Bronchial epithelial cell (primary cell): Measurements from ENCODE around the gene INHBB. TPM values are rescaled to one million over a fixed set of nuclear protein-coding genes. Genes with fewer than 3 reads are reported as not detected.

Experiments
- DNase-seq: peaks from one replicate; pipeline ENCODE4 v3.0.0-alpha.2; 2010; ENCODE audit warnings: low read depth
- FAIRE-seq: peaks from 2 replicates; lab custom pipeline; 2011; peaks lifted over from hg19 to GRCh38; lab: Jason Lieb, UNC
- H3K27me3 ChIP-seq: 2 replicates; pipeline ENCODE4 v1.5.1; 2011; ENCODE audit warnings: low read length; ENCODE audit not compliant: control insufficient read depth, insufficient read depth
- H3K36me3 ChIP-seq: 2 replicates; pipeline ENCODE4 v1.5.1; 2011; ENCODE audit warnings: low read length; ENCODE audit not compliant: control insufficient read depth, insufficient read depth
- H3K4me3 ChIP-seq: 2 replicates; pipeline ENCODE4 v1.5.1; 2011; ENCODE audit warnings: mild to moderate bottlenecking, low read depth, low read length, control low read depth
- total RNA-seq: library from RNA; depleted of rRNA; stranded (reverse); fragments of >200 nt; gene quantifications from 2 replicates; pipeline ENCODE4 v1.2.1, GENCODE V29; 2014
- TF ChIP-seq, protein P1 (sequence below): IDR thresholded peaks from 2 replicates; pipeline ENCODE4 v1.5.1; 2011; ENCODE audit warnings: mild to moderate bottlenecking, moderate library complexity, low read length, control low read depth, inconsistent platforms; ENCODE audit not compliant: insufficient read depth, severe bottlenecking

INHBB gene
- total RNA-seq, 1 donor from 2014 or later: 0.53 TPM

DNA sequence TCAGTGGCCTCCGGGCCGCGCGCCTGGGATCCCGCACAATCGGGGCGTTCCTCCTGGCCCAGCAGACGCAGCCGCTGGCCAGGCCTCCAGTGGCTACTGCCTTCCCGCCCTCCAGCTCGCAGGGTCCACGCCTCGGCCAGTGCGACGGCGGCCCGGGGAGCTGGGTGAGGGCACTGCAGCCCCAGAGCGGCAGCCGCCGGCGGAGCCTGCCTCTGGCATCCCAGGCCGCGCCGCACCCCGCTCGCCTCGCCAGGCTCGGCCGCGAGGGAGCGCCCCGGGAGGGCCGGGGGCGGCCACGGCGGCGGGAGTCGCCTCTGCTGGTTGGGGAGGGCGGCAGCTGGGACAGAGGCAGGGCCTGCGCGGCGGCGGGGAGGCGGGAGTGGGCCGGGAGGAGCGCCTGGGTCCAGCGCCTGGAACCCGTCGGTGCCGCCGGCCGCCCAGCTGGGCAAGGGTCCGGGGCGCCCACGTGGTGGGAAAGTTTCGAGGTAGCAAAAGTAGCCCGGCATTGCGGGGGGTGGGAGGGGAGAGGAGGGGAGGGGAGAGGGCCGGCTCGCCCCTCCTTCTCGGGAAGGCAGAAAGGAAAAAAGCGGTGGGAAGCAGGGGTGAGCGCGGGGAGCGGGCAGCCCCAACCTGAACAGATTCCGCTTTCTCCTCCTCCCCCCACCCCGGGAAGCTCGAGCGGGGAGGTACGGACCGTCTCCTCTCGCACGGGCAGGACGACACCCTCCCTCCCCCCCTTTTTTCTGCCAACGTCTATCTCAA, 1.5 kb upstream of the INHBB start:
- TF ChIP-seq, protein P1, sequence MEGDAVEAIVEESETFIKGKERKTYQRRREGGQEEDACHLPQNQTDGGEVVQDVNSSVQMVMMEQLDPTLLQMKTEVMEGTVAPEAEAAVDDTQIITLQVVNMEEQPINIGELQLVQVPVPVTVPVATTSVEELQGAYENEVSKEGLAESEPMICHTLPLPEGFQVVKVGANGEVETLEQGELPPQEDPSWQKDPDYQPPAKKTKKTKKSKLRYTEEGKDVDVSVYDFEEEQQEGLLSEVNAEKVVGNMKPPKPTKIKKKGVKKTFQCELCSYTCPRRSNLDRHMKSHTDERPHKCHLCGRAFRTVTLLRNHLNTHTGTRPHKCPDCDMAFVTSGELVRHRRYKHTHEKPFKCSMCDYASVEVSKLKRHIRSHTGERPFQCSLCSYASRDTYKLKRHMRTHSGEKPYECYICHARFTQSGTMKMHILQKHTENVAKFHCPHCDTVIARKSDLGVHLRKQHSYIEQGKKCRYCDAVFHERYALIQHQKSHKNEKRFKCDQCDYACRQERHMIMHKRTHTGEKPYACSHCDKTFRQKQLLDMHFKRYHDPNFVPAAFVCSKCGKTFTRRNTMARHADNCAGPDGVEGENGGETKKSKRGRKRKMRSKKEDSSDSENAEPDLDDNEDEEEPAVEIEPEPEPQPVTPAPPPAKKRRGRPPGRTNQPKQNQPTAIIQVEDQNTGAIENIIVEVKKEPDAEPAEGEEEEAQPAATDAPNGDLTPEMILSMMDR: peak; percentile 6
- peak overlapping the region; percentile 33 for H3K4me3 ChIP-seq
- no peaks in the 10 kb centered on the region for H3K36me3 ChIP-seq
- FAIRE-seq (no peak), DNase-seq (no peak)
- peaks cover 27% of the 10 kb centered on the region for H3K27me3 ChIP-seq

DNA sequence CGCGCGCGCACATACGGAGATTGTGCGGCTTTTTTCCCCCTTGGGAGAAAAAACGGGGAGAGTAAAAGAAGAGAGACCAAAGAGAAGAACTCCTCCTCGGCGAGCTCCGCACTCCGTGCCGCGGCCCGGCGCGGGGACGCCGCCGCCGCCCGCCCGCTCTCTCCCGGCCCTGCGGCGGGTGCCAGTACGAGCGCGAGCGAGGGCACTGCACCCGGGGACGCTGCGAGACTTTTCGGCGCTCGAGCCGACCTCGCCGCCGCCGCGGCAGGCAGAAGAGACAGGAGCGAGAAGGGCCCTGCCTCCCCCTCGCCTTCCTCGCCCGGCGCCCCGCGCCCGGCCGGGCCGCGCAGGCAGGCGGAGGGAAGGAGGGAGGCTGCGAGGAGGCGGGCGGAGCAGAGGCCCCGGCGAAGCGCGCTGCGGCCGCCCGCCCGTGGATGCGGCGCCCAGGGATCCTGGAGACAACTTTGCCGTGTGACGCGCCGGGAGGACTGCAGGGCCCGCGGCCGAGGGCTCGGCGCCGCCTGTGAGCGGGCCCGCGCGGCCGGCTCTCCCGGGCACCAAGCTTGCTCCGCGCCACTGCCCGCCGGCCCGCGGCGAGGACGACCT, 857 bp upstream of the INHBB start:
- DNase-seq: no peak
- FAIRE-seq: no peak
- Histone ChIP-seq H3K4me3 (peak overlapping the region; percentile 33), H3K36me3 (no peaks in the 10 kb centered on the region), H3K27me3 (peaks cover 27% of the 10 kb centered on the region)
- TF ChIP-seq, protein P1: no peak

DNA sequence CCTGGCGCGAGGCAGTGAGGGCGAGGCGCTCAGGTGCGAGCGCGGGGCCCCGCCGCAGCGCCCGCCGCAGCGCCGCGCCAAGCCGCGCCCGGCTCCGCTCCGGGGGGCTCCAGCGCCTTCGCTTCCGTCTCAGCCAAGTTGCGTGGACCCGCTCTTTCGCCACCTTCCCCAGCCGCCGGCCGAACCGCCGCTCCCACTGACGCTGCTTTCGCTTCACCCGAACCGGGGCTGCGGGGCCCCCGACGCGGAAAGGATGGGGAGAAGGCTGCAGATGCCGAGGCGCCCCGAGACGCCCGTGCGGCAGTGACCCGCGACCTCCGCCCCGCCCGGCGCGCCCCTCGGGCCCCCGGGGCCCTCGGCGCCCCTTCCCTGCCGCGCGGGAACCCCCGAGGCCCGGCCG, 328 bp upstream of the INHBB start:
- Histone ChIP-seq H3K4me3 (peak overlapping the region; percentile 25), H3K36me3 (no peaks in the 10 kb centered on the region), H3K27me3 (peaks cover 27% of the 10 kb centered on the region)
- TF ChIP-seq, protein P1: no peak
- no peak for DNase-seq
- FAIRE-seq: no peak

DNA sequence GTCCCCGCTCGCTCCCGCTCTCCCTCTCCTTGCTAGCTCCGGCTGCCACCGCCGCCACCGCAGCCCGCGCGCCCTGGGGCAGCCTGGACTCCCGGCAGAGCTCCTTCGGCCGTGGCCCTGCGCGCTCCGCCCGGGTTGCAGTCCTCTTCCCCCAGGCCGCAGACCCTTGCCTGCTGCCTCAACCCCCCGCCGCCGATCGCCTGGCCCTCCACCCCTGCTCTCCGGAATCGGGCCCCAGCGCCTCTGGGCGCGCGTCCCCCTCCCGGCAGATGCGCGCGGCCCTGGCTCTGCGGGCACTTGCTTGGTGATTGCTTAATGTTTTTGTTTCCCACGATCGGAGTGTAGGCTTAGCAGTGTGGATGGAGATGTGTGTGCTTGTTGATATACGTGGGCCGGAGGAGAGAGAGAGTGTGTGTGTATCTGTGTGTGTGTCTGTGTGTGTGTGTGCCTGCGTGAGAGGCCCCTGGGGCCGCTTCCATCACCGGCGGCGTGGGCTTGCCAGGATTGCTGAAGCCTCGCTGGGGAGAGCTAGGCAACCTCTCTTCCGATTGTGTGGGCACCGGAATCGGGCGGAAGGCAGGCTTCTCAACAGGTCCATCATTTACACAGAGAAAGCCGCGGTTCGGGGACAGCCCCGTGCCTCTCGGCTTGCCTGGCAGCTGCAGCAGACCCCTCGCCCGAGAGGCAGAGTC, 877 bp downstream of the INHBB start:
- Histone ChIP-seq H3K36me3 (no peaks in the 10 kb centered on the region), H3K27me3 (peaks cover 22% of the 10 kb centered on the region), H3K4me3 (peak overlapping the region; percentile 17)
- FAIRE-seq (no peak), DNase-seq (peak; percentile 10)
- TF ChIP-seq, protein P1: no peak

GRCh38 chr2:120347396-120348060, 1.6 kb downstream of the INHBB start:
- Histone ChIP-seq H3K27me3 (peaks cover 17% of the 10 kb centered on the region), H3K36me3 (no peaks in the 10 kb centered on the region), H3K4me3 (no peak overlapping the region)
- DNase-seq (no peak), FAIRE-seq (no peak)
- TF ChIP-seq, protein P1: no peak
